Measurements from ENCODE around the gene AGBL4.
"Not testable (repeated sequence)": the region's sequence is repeated elsewhere in the genome, so short reads cannot be mapped to it uniquely, and the experiment has no call there.

AGBL4 gene

DNA sequence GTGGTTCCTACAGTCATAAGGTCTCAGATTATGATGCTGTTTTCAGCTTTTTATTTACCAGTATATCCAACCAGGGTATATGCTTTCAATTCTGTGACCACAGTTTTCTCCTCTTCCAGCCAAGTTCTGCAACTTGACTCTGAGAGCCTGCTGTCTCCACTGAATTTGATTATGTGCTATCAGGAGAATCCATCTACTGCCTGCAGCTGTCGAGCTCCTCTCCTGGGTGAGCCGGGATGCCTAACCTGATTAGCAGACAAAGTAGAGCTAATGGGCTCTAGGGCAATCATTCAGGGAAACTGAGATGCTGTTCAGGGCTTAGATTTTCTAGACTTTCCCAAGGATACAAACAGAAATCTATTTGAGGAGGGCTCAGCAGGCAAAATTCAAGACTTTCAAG lies 975.6 kb downstream of the AGBL4 start:
- DNase-seq (ENCODE audit: low read depth in 2 of 2, low spot score in 1 of 2), result no peak

DNA sequence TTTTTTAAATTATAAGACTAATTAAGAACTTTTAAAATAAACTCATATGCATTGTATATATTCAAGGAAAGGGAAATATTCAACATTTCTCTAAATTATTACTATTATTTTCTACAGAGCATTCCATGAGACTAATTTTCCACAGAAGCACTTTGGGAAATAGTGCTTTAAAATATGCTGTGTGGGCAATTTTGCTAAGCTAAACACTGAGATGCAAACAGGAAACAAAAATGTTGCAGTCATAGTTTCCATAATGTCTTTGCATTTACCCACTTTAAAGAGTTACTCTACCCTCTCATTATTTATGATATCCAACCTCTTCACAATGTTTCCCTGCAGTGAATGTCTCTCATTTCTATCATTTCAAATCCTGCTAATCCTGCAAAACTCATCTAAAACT lies 977.4 kb downstream of the AGBL4 start:
- no peak for DNase-seq (ENCODE audit: low read depth in 2 of 2, low spot score in 1 of 2)

DNA sequence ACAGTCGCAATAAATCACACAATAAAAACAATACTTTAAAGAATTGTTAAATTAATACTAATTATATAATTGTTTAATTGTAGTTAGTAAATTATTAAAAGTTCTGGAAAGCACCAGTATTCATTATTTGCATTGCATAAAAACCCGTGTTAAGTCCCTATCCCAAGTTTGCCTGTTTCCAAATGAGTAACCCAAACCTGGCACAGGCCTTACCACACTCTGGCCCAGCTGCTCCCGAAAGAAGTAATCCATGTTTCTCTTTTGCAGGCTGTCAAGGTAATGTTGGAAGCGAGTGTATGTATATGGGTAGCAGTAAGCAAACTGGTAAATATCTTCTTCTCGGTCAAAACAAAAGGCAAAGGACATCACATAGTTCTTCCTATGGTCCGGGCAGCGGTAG lies 978.4 kb downstream of the AGBL4 start:
- no peak for DNase-seq (ENCODE audit: low read depth in 2 of 2, low spot score in 1 of 2)

DNA sequence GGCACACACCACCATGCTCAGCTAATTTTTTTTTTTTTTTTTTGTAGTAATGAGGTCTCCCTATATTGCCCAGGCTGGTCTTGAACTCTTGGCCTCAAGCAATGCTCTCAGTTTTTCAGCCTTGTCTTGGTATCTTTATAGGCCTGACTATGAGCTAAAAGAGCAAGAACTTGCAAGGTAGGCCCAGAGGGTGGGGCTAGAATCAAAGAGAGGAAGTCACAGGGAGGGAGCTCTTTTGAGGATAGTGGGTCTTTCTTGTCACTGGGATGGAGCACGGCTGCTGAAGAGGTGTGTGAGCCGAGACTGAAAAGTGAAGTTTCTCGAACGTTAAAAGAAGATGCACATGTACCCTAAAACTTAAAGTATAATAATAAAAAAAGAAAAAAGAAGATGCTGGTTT lies 987.1 kb downstream of the AGBL4 start:
- DNase-seq (ENCODE audit: low read depth in 2 of 2, low spot score in 1 of 2), result no peak

DNA sequence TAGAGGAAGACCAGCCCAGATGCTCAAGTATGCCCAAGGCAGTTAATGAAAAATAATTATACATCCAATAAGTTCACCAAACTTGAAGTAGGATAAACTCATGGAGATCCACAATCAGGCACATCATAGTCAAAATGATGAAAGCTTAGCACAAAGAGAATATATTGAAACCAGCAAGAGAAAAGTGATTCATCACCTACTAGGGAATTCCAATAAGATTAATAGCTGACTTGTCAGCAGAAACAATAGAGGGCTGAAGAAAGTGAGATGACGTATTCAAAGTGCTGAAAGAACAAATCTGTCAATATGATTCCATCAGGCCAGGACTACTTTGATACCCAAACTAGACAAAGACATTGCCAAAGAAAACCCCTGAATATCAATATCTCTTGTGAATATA lies 995.4 kb downstream of the AGBL4 start:
- no peak for DNase-seq (ENCODE audit: low read depth in 2 of 2, low spot score in 1 of 2)

DNA sequence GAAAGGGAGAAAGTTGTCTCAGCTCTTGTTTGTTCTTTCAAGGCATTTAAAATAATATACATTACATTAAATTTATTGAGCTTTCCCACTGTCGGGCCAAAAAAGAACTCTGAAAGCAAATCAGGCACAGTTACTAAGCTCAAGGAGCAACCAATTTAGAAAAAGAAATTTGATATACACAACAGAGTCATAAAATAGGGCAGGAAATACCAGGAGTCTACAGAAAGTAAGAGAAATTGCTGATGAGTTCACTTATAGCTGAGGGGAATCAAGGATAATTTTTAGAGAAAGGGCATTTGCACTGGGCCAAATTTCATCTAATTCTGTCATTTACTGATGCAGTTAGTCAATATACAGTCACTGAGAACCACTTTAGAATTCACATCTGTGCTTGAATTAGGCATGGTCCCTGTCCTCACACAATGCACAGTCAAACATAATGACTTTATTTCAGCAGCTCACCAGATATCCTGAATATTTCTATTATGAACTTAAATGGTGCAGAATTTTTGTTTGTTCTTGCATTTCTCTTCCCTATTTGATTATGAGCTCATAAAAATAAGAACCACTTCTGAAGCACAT lies 997.4 kb downstream of the AGBL4 start:
- no peak for DNase-seq (ENCODE audit: low read depth in 2 of 2, low spot score in 1 of 2)

DNA sequence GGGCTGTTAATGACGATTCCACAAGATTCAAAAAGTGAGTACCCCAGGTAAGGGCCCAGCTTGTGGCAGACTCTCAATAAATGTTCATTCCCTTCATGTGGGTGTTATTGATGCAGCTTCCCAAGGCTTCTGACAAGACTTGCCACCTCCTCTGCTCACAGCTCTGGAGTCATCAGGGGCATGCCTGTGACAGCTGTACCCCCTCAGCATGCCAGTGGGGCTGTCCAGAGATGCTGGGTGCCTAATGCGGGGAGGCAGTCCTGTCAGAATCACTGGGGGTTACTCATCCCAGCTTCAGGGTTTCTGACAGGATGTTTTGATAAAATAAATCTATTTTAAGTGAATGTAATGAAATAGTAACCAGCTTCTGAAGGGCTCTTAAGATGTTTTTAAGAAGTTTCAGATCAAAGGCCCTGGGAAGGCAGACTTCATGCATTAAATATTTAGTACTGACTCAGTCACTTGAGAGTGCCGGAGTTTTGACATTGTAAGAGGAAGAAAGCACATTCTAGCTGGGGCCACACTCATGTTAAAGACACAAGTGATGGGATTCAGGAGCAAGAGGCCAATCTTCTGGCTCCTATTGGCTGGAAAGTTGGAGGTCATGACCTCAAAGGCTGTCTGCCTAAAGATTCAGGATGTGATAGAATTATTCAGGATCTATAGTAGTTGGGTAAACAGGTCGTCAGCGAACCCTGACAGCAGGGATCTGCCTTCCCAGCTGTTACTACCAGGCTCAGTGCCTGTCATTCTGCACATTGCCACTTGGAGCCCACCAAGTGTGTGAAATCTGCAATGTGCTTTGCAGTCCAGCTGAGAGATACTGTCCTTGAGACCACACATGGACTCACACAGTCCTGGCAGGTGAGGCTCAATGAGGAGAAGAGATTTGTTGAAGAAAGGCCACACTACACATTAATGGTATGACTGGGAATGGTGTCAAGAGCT lies 1007.5 kb downstream of the AGBL4 start:
- DNase-seq (ENCODE audit: low read depth in 2 of 2, low spot score in 1 of 2), result no peak

DNA sequence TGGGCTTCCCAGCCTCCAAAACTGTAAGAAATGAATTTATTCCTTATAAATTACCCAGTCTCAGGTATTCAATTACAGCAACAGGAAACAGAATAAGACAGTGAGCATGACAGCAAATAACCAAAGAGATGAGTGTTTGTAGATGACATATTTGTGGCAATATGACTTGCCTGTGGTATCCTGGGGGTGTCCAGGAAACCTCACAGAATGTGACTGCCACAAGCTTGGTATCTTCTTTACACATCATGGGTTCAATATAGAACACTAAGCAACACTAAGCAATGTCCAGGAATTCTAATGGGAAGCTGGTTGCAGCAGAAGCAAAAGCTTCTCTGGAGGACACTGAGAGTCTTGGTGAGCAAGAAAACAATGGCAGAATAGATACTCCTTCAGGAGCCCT lies 1010.7 kb downstream of the AGBL4 start:
- DNase-seq (ENCODE audit: low read depth in 2 of 2, low spot score in 1 of 2), result no peak

DNA sequence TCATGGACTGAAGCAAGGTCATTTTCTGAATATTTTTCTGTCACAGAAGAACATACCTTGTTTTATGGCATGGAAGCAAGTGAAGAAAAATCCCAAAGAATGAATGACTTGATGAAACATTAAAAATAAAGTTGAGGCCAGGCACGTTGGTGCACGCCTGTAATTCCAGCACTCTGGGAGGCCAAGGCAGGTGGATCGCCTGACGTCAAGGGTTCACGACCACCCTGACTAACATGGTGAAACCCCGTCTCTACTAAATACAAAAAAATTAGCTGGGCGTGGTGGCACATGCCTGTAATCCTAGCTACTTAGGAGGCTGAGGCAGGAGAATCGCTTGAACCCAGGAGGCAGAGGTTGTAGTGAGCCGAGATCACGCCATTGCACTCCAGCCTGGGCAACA lies 1020.8 kb downstream of the AGBL4 start:
- DNase-seq (ENCODE audit: low read depth in 2 of 2, low spot score in 1 of 2), result not testable (repeated sequence)

DNA sequence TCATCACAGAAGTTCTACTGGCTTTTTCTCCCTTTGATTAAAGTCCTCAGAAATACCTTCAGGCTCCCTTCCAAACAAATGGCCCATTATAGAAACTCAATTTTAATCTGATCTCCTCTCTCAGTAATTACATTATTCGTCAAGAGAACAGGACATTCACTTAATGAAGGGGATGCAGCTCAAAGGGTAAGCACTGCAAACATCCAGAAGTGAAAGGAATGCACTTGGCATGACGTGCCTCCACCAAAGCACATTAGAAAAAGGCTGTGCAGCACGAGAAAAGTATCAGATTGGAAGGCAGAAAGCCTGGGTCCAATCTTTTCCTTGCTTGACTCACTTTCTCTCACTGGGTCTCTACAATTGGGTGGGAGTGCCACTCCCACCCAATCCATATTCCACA lies 1024.4 kb downstream of the AGBL4 start:
- DNase-seq (ENCODE audit: low read depth in 2 of 2, low spot score in 1 of 2), result no peak

DNA sequence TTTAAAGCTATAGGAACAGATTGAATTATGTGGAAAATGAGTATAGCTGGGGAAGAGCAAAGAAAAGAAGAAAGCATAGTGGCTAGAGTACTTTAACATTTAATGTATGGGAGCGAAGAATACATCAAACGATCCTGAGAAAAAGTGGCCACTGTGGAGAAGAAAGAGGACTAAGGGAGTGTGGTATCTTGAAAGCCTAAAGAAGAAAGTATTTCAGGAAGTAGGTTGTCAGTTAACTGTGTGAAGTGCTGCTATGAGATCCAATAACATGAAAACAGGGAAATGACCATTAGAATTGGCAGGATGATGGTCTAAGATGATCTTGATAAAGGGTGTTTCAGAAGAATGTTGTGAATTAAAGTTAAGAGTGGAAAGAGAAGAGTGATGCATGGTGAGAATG lies 1027.4 kb downstream of the AGBL4 start:
- no peak for DNase-seq (ENCODE audit: low read depth in 2 of 2, low spot score in 1 of 2)

DNA sequence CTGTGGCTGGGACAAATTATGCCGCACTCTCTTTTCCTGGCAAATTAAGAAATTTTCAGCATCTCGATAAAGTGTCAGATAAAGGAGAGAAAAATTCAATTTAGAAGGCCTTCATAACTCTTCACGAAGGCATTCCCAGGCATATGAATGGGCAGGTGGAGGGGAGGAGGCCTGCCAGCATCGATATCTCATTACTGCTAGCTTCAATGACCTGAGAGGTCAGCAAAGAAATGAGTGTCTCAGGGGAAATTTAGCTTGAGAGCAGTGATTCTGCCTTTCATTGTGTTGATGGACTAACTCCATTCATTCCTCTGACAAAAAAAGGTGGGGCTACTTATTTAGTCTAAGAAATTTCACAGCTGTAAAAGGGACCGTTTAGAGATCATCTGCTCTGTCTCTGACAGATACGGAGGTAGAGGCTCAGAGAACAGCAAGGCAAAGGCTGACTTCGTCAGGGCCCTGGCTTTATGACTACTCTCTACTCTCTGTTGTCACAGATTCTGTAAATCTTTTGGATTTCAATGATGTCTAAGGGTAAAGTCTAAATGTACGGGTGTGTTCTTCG lies 1035.0 kb downstream of the AGBL4 start:
- no peak for DNase-seq (ENCODE audit: low read depth in 2 of 2, low spot score in 1 of 2)

DNA sequence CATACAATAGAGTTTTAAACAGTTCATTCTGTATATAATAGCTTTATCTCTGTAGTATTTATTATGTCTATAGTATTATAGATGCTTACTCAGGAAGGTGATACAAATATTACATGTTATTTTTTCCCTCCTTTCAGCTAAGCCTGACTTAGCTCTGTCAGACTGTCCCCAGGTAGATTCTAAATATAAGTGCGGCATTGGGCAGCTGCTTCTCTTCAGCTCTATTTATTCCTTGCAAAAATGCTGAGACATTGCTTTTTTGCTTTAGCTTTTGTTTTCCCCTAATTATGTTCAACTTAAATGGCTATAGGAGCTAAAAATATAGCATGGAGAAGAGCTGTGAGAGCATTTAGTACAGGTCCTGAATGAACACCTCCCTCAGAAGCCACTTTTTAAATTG lies 1043.8 kb downstream of the AGBL4 start:
- no peak for DNase-seq (ENCODE audit: low read depth in 2 of 2, low spot score in 1 of 2)

DNA sequence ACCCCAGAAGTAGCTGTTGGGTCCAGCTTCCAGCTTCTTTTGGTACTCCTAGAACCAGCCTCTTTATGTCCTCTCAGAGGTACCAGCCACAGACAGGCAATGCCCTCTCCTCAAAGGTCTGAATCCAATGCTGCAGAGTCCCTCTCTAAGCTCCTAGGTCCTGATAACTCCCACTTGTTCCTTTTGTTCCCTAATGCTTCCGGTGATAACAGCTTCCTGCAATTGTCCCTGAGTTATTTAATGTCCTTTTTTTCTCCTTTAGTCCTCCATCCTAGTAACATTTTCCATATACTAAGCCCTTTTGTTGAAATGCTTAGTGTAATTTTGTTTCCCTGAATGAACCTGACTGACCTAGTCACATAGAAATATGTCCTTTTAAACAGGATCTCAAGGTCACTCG lies 1045.3 kb downstream of the AGBL4 start:
- DNase-seq (ENCODE audit: low read depth in 2 of 2, low spot score in 1 of 2), result no peak

DNA sequence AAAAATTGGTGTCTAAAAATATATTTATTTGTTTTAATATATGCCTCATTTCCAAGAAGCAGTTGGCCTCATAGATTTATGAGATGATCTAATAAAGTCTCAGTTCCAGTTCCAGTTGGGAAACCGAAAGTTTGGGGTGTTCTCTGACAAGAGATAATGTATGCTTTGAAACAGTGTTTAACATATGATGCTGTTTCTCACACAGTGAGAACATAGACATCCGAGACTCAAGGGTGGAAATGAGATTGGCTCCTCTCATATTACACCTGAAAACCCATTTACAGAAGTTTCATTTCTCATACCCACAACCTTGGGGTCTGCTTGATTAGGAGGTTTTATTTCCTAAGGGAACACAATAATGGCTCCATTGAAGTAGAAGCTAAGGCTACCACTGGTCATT lies 1046.5 kb downstream of the AGBL4 start:
- no peak for DNase-seq (ENCODE audit: low read depth in 2 of 2, low spot score in 1 of 2)

DNA sequence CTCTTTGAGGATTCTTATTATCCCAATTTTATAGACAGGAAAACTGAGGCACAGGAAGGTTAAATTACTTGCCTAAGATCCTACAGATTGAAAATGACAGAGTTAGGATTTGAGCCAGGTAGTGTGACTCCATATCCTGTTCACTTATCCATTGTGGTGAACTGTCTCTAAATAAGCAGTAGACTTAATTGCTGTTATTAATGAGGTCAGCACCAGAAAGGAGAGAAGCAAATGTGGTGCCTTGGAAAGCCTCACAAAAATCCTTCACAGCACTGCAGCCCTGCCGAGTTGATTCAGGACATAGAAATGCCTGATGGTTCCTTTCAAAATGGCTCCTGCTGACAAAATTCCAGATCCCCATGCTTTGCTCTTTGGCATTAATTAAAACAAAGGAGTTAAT lies 1053.8 kb downstream of the AGBL4 start:
- DNase-seq (ENCODE audit: low read depth in 2 of 2, low spot score in 1 of 2), result no peak

DNA sequence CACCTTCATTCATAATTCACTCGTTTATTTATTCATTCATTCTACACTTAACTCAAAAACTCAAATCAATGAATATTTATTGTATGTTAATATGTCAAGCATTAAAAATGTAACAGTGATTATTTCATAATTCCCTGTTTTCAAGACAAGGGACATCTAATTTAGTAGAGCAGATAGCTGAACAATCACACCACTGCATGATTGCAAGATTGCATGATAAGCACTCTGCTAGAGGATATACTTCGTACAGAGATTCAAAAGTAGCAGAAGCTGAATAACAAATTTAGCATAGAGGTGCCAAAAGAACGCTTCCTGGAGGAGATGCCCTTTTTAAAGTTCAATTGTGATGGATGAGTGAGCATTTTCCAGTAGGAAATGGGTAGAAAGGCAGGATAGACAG lies 1056.4 kb downstream of the AGBL4 start:
- no peak for DNase-seq (ENCODE audit: low read depth in 2 of 2, low spot score in 1 of 2)

DNA sequence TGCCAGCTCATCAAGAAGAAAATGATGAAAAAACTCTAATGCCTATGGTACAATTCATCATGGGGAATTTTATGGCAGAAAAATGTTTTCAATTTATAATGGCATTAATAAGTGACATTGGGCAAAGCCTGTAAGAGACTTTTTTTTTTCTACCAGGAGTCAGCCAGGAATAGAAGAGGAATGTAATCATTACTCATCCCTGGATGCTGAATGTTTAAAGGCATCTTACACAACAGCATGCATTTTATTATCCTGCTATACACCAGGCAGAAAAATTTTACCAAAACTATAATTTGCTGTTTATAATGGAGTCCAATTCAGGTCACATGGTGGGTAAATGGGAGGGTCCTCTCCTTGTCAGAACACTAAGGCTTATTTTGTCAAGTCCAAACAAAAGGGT lies 1057.2 kb downstream of the AGBL4 start:
- DNase-seq (ENCODE audit: low read depth in 2 of 2, low spot score in 1 of 2), result no peak

DNA sequence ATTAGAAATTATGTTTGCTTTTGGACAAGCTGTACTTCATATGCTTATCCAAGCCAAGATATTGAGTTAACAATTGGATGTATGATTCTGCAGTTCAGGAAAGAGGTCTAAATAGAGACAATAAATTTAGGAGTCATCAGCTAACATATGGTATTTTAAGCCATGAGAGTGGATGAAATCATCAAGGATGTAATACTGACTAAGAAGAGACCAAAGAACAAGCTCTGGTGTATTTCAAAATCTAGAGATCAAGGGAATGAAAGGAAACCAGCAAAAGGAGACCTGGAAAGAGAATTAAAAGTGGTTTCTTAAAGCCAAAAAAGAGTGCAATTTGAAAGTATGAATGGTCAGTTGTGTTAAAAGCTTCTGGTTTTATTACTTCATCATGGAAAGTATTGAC lies 1063.4 kb downstream of the AGBL4 start:
- DNase-seq (ENCODE audit: low read depth in 2 of 2, low spot score in 1 of 2), result no peak

DNA sequence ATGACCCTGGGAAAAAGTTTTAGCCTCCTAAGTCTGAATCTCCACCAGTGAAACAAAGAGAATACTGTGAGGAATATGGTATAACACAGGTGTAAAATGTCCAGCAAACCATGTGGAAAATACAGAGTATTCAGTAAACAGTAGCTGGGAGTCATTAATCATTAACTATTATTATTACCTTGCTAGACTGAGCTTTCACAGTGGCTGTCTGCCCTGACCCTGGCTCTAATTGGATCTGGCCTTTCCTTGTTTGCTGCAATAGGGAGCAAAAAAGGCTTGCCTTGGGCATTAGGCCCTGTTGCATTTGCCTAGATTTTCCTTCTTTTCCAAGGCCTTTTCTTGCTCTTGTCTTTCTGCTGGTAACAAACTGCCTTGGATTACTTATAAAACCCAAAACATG lies 1068.0 kb downstream of the AGBL4 start:
- no peak for DNase-seq (ENCODE audit: low read depth in 2 of 2, low spot score in 1 of 2)

DNA sequence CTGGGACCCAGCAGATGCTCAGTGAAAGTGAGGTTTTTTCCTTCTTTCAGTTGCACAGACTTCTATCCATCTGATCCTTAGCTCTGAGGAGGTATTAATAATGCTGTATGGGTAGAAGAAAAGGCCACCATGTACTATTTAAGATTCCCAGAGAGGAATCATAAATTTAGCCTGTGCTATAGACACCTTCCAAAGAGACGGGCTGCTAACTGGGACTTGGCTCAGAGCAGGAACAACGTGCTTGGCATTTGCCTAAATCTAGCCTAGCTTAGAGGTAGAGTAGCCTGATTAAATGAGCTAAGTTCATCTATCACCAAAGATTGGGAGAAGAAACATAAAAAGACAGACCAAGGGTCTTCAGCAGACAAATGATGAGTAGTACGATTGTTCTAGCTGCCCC lies 1070.1 kb downstream of the AGBL4 start:
- DNase-seq (ENCODE audit: low read depth in 2 of 2, low spot score in 1 of 2), result no peak

DNA sequence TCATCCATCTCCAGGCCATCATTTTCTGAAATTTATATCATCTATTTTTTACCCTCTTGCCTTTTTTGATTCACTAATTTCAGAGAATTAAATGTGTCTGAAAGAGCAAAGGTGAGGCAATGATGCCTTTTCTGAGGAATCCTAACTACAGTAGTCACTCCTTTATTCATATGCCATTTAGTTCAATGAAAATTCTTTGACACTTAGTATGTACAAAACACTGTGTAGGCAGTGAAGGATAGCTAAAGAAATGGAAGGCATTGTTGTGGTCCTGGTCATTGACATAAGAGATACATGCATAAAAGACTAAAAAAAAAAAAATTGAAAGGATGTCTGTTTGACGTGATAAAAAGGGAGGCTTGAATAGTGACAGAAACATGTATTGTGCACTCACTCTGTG lies 1075.2 kb downstream of the AGBL4 start:
- DNase-seq (ENCODE audit: low read depth in 2 of 2, low spot score in 1 of 2), result no peak
